DOHH2 (cell line): Measurements from ENCODE around the gene RAB38.

Source experiments
- EZH2phosphoT487 ChIP-seq: fragments of 200-600 bp; sonication (generic); IDR thresholded peaks from 2 replicates; pipeline ENCODE4 v1.6.1; 2017; ENCODE audit warnings: borderline replicate concordance, mild to moderate bottlenecking, antibody characterized with exemption, low read length, moderate library complexity, mixed read lengths
- TF ChIP-seq, protein P1 (sequence below): fragments of 200-600 bp; sonication (generic); IDR thresholded peaks from one replicate; pipeline ENCODE4 v1.5.1; 2014; ENCODE audit warnings: antibody characterized with exemption, mild to moderate bottlenecking, low read depth, low read length; ENCODE audit not compliant: poor library complexity, severe bottlenecking

DNA sequence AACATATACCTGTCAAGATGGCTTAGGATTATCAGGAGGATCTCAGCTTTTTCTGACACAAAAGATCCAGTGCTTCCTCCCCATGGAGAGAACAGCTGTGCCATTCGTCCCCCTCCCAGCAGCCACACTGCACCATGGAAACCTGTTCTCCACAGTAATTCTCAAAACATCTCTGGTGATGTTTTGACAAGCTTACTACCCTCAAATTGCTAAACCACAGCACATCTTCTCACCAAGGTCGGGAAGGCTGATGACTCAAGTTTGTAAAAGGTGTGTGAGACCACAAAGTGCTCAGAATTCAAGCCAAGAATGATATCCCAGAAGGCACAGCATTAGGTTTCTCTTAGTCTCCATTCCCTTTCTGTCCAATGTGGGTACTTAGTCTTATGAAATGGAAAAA, 3.9 kb upstream of the RAB38 start:
- TF ChIP-seq, protein P1, sequence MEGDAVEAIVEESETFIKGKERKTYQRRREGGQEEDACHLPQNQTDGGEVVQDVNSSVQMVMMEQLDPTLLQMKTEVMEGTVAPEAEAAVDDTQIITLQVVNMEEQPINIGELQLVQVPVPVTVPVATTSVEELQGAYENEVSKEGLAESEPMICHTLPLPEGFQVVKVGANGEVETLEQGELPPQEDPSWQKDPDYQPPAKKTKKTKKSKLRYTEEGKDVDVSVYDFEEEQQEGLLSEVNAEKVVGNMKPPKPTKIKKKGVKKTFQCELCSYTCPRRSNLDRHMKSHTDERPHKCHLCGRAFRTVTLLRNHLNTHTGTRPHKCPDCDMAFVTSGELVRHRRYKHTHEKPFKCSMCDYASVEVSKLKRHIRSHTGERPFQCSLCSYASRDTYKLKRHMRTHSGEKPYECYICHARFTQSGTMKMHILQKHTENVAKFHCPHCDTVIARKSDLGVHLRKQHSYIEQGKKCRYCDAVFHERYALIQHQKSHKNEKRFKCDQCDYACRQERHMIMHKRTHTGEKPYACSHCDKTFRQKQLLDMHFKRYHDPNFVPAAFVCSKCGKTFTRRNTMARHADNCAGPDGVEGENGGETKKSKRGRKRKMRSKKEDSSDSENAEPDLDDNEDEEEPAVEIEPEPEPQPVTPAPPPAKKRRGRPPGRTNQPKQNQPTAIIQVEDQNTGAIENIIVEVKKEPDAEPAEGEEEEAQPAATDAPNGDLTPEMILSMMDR = no peak
- no peak for TF ChIP-seq EZH2phosphoT487
